Measurements from ENCODE around the gene SUPT4H1.

SUPT4H1 gene

DNA sequence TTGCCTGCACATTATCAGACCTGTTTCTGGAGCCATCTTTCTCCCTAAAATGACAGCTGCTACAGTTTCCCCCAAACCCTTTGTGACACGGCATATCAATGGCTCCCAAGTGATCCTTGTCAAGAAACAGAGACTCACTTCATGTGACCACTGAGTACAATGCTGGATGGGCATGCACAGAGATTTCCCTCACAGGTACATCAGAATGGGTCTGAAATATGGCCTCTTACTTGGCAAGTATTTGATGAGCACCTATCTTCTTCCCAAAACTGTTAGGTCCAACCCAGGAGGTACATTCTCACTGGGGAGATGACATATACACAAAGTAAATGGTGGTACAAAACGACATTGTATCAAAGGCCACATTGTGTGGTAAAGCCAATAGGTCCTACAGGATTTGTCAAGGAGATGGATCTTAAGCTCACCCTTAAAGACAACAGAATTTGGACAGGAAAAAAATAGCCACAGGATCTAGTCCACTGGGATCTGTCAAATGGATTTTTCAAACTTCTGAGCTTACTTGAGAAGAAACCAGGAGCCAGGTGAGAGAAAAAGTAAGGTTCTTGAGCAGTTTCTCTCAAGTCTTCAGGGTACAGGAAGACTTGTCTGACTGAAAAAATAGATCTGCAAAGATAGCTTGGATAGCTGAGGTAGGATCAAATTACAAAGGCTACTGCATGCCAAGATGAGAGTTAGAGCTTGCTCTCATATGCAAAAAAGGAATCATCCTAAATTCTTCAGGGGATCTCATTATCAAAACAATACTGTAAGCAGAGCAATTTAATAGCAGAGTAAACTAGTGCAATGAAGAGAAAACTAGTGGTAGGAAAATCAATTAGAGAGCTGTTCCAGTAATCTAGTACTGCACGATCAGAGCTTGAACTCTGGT is 36.5 kb upstream of the SUPT4H1 start:
- no peak overlapping the region for H3K4me3 ChIP-seq (ENCODE audit: low read depth in 1 of 2, low read length in 2 of 2)
- no peaks in the 10 kb centered on the region for H3K27me3 ChIP-seq (ENCODE audit: low read depth, low read length)
- H3K9me3 ChIP-seq (ENCODE audit: control insufficient read depth in 1 of 2, low read length in 2 of 2): no peaks in the 10 kb centered on the region
- no peak overlapping the region for H3K27ac ChIP-seq (ENCODE audit: low read length)
- no peaks in the 10 kb centered on the region for H3K36me3 ChIP-seq (ENCODE audit: control insufficient read depth in 1 of 2, insufficient read depth in 2 of 2, low read length in 2 of 2)
- no peaks in the 10 kb centered on the region for H3K4me1 ChIP-seq (ENCODE audit: control insufficient read depth in 1 of 2, insufficient read depth in 2 of 2, low read length in 2 of 2)

DNA sequence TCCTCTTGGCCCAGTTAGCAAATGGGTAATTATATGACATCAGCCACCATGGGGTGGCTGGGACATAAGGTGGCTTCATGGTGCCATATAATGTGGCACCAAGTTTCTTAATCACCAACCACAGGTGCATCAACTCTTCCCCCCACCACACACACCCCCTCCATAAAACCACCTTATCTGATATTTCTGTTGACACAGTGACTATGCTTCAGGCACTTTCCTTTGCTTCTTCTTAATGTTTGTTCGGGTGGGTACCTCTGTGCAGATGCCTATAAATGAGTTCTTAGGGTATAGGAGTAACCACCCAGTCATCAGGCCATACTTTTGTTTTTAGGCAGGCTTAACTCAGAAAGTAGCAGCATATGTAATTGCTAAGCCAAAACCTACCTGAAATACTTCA is 35.8 kb upstream of the SUPT4H1 start:
- Histone ChIP-seq H3K36me3 (ENCODE audit: control insufficient read depth in 1 of 2, insufficient read depth in 2 of 2, low read length in 2 of 2) (no peaks in the 10 kb centered on the region), H3K27me3 (ENCODE audit: low read depth, low read length) (no peaks in the 10 kb centered on the region), H3K4me3 (ENCODE audit: low read depth in 1 of 2, low read length in 2 of 2) (no peak overlapping the region), H3K27ac (ENCODE audit: low read length) (no peak overlapping the region), H3K4me1 (ENCODE audit: control insufficient read depth in 1 of 2, insufficient read depth in 2 of 2, low read length in 2 of 2) (no peaks in the 10 kb centered on the region), H3K9me3 (ENCODE audit: control insufficient read depth in 1 of 2, low read length in 2 of 2) (no peaks in the 10 kb centered on the region)

- H3K9me3 ChIP-seq (ENCODE audit: control insufficient read depth in 1 of 2, low read length in 2 of 2): no peaks in the 10 kb centered on the region
- H3K4me3 ChIP-seq (ENCODE audit: low read depth in 1 of 2, low read length in 2 of 2): no peak overlapping the region
- H3K4me1 ChIP-seq (ENCODE audit: control insufficient read depth in 1 of 2, insufficient read depth in 2 of 2, low read length in 2 of 2): peaks cover 2 to 4% of the 10 kb centered on the region in 2 donors
- no peaks in the 10 kb centered on the region for H3K36me3 ChIP-seq (ENCODE audit: control insufficient read depth in 1 of 2, insufficient read depth in 2 of 2, low read length in 2 of 2)
- H3K27me3 ChIP-seq (ENCODE audit: low read depth, low read length): no peaks in the 10 kb centered on the region
- H3K27ac ChIP-seq (ENCODE audit: low read length): no peak overlapping the region
Measured at GRCh38 chr17:58386708-58387107, 34.7 kb upstream of the SUPT4H1 start.

DNA sequence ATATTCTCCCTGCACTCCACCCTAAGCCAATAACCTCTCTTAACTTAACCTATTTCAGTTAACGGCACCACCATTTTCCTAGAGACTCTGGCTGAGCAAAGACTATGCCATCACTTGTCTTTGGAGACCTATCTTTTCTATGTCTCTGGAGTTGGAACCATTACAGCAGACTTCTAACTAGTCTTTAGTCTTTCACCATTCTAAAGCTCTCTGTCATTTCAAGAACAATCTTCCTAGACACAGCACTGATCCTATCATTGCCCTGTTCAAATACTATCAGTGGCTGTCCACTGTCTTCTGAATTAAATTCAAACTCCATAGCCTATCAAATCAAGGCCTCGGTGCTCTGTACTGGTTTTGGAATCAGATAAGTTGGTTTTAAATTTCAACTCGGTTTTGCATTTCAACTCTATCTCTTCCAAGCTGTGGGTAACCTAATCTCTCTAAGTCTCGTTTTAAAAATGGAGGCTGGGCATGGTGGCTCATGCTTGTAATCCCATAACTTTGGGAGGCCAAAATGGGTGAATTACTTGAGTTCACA is 33.4 kb upstream of the SUPT4H1 start:
- Histone ChIP-seq H3K27ac (ENCODE audit: low read length) (no peak overlapping the region), H3K9me3 (ENCODE audit: control insufficient read depth in 1 of 2, low read length in 2 of 2) (no peaks in the 10 kb centered on the region), H3K36me3 (ENCODE audit: control insufficient read depth in 1 of 2, insufficient read depth in 2 of 2, low read length in 2 of 2) (no peaks in the 10 kb centered on the region), H3K4me1 (ENCODE audit: control insufficient read depth in 1 of 2, insufficient read depth in 2 of 2, low read length in 2 of 2) (peaks cover 4% of the 10 kb centered on the region in 2 donors), H3K4me3 (ENCODE audit: low read depth in 1 of 2, low read length in 2 of 2) (no peak overlapping the region), H3K27me3 (ENCODE audit: low read depth, low read length) (no peaks in the 10 kb centered on the region)

DNA sequence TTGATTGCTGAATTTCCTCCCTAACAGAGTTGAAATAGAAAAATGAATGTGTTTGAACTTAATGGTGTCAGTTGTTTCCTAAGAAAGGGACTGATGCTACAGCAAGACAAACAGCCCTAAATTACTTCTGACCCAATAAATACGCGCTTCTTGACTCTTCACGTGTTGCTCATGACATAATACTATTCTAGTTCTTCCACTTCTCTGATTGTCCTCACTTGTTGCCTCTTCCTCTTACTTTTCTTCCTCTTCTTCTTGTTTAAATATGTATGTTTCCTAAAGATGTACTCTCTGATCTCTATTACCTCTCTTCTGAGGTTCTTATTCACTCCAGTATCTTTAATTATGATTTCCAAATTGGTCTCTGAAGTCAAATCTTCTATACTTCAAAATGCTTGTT is 32.9 kb upstream of the SUPT4H1 start:
- Histone ChIP-seq H3K4me3 (ENCODE audit: low read depth in 1 of 2, low read length in 2 of 2) (no peak overlapping the region), H3K4me1 (ENCODE audit: control insufficient read depth in 1 of 2, insufficient read depth in 2 of 2, low read length in 2 of 2) (peaks cover 4% of the 10 kb centered on the region in 2 donors), H3K27ac (ENCODE audit: low read length) (no peak overlapping the region)

DNA sequence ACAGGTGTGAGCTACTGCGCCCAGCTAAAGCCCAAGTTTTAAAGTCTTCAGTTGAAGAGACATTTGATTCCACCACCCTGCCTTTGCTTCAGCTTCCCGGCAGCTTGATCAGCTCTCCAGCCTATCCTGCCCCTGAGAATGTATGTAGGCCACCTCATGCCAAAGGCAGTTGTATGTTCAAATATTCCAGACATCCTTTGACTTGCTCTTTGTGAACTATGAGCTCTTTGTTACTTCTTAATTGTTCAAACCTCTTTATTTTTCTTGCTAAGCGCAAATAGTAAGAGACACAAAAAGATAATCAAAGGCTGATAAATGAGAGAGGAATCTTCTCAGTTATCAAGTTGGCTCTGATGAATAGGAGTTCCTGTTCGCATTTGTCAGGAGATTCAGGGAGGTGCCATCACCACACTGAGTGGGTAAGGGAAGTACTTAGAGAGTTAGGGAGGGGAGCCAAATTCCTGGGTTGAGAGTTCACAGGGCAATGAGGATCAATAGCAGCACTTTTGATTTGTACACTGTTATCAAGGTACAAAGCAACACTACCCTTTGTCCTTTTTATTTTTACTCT is 32.0 kb upstream of the SUPT4H1 start:
- no peaks in the 10 kb centered on the region for H3K27me3 ChIP-seq (ENCODE audit: low read depth, low read length)
- no peak overlapping the region for H3K4me3 ChIP-seq (ENCODE audit: low read depth in 1 of 2, low read length in 2 of 2)
- peaks cover 4% of the 10 kb centered on the region in 2 donors for H3K4me1 ChIP-seq (ENCODE audit: control insufficient read depth in 1 of 2, insufficient read depth in 2 of 2, low read length in 2 of 2)
- no peak overlapping the region for H3K27ac ChIP-seq (ENCODE audit: low read length)
- no peaks in the 10 kb centered on the region for H3K9me3 ChIP-seq (ENCODE audit: control insufficient read depth in 1 of 2, low read length in 2 of 2)
- no peaks in the 10 kb centered on the region for H3K36me3 ChIP-seq (ENCODE audit: control insufficient read depth in 1 of 2, insufficient read depth in 2 of 2, low read length in 2 of 2)

More for the DNA sequence above, 32.9 kb upstream of the SUPT4H1 start:
- Histone ChIP-seq H3K9me3 (ENCODE audit: control insufficient read depth in 1 of 2, low read length in 2 of 2) (no peaks in the 10 kb centered on the region), H3K36me3 (ENCODE audit: control insufficient read depth in 1 of 2, insufficient read depth in 2 of 2, low read length in 2 of 2) (no peaks in the 10 kb centered on the region), H3K27me3 (ENCODE audit: low read depth, low read length) (no peaks in the 10 kb centered on the region)

GRCh38 chr17:58382872-58383242 is 30.9 kb upstream of the SUPT4H1 start:
- H3K27ac ChIP-seq (ENCODE audit: low read length): no peak overlapping the region
- no peaks in the 10 kb centered on the region for H3K27me3 ChIP-seq (ENCODE audit: low read depth, low read length)
- peaks cover 4% of the 10 kb centered on the region in 2 donors for H3K4me1 ChIP-seq (ENCODE audit: control insufficient read depth in 1 of 2, insufficient read depth in 2 of 2, low read length in 2 of 2)
- H3K9me3 ChIP-seq (ENCODE audit: control insufficient read depth in 1 of 2, low read length in 2 of 2): no peaks in the 10 kb centered on the region
- no peaks in the 10 kb centered on the region for H3K36me3 ChIP-seq (ENCODE audit: control insufficient read depth in 1 of 2, insufficient read depth in 2 of 2, low read length in 2 of 2)
- H3K4me3 ChIP-seq (ENCODE audit: low read depth in 1 of 2, low read length in 2 of 2): no peak overlapping the region

- H3K27me3 ChIP-seq (ENCODE audit: low read depth, low read length): no peaks in the 10 kb centered on the region
- H3K27ac ChIP-seq (ENCODE audit: low read length): no peak overlapping the region
Measured at GRCh38 chr17:58382108-58382871, 30.3 kb upstream of the SUPT4H1 start.

GRCh38 chr17:58381124-58382035 is 29.4 kb upstream of the SUPT4H1 start:
- Histone ChIP-seq H3K4me1 (ENCODE audit: control insufficient read depth in 1 of 2, insufficient read depth in 2 of 2, low read length in 2 of 2) (peaks cover 4% of the 10 kb centered on the region in 2 donors), H3K9me3 (ENCODE audit: control insufficient read depth in 1 of 2, low read length in 2 of 2) (no peaks in the 10 kb centered on the region), H3K4me3 (ENCODE audit: low read depth in 1 of 2, low read length in 2 of 2) (no peak overlapping the region), H3K27ac (ENCODE audit: low read length) (peak overlapping the region; percentile 7), H3K36me3 (ENCODE audit: control insufficient read depth in 1 of 2, insufficient read depth in 2 of 2, low read length in 2 of 2) (no peaks in the 10 kb centered on the region), H3K27me3 (ENCODE audit: low read depth, low read length) (no peaks in the 10 kb centered on the region)

More at GRCh38 chr17:58382108-58382871, 30.3 kb upstream of the SUPT4H1 start:
- Histone ChIP-seq H3K4me3 (ENCODE audit: low read depth in 1 of 2, low read length in 2 of 2) (no peak overlapping the region), H3K36me3 (ENCODE audit: control insufficient read depth in 1 of 2, insufficient read depth in 2 of 2, low read length in 2 of 2) (no peaks in the 10 kb centered on the region), H3K4me1 (ENCODE audit: control insufficient read depth in 1 of 2, insufficient read depth in 2 of 2, low read length in 2 of 2) (peaks cover 4% of the 10 kb centered on the region in 2 donors), H3K9me3 (ENCODE audit: control insufficient read depth in 1 of 2, low read length in 2 of 2) (no peaks in the 10 kb centered on the region)

DNA sequence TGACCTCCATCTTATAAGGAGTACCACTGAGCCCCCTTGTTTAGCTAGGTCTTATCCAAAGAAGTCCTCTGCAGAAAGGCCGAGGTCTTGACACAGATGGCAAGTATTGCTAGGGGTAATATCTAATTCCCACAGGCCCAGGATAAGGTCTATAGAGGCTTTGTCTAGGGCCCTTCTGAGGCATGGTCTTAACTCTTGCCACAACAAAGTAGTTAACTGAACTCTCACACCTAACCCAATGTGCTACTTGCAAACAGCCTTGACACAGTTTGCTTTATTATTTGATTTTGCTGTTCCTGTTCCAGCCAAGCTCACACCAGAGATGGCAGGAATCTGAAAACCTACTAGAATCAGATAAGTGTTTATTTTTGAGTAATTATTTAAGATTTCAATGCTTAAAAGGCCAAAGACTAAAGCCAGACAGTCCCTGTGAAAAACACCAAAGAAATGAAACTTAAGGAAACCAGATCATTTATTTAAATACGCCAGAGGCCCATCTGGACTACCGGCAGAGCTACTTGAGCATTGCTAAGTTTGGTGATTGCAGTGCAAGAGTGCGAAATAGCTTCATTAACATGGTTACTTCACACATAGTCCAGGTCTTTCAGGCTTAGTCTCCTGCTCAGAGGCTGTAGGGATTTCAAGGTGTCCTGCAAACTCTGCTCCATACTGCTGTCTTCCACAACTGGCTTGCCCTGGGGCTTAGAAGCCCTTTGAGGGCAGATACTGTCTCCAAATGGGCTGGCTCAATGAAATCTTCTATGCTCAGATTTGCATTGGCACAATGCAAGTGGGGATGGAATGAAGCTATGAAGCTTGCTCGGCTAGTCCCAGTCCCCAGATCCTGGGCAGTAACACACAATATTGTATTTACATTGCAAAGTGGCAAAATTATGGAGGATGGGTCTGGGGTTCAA is 28.5 kb upstream of the SUPT4H1 start:
- H3K4me1 ChIP-seq (ENCODE audit: control insufficient read depth in 1 of 2, insufficient read depth in 2 of 2, low read length in 2 of 2): peaks cover 4 to 8% of the 10 kb centered on the region in 2 donors
- H3K27me3 ChIP-seq (ENCODE audit: low read depth, low read length): no peaks in the 10 kb centered on the region
- H3K9me3 ChIP-seq (ENCODE audit: control insufficient read depth in 1 of 2, low read length in 2 of 2): no peaks in the 10 kb centered on the region
- H3K36me3 ChIP-seq (ENCODE audit: control insufficient read depth in 1 of 2, insufficient read depth in 2 of 2, low read length in 2 of 2): no peaks in the 10 kb centered on the region
- H3K27ac ChIP-seq (ENCODE audit: low read length): no peak overlapping the region
- no peak overlapping the region for H3K4me3 ChIP-seq (ENCODE audit: low read depth in 1 of 2, low read length in 2 of 2)
